Smooth muscle cell (in vitro differentiated cells): Measurements from ENCODE around the gene IRF1. TPM values are rescaled to one million over a fixed set of nuclear protein-coding genes. Genes with fewer than 3 reads are reported as not detected.

Experiments used
- DNase-seq: peaks from one replicate; lab custom pipeline; 2025; ENCODE audit not compliant: unreplicated experiment; lab: John Stamatoyannopoulos, UW
- H2AFZ ChIP-seq: fragments of 200-600 bp; sonication (generic); 2 replicates; pipeline ENCODE4 v1.6.0; 2016; ENCODE audit warnings: antibody characterized with exemption, low read depth, mild to moderate bottlenecking
- H3F3A ChIP-seq: fragments of 200-600 bp; sonication (generic); 2 replicates; pipeline ENCODE4 v1.6.0; 2017; ENCODE audit warnings: antibody characterized with exemption, low read depth
- H3K27ac ChIP-seq: fragments of 200-600 bp; sonication (generic); 2 replicates; pipeline ENCODE4 v1.5.1; 2016; ENCODE audit warnings: low read depth, mild to moderate bottlenecking
- H3K27me3 ChIP-seq: fragments of 200-600 bp; sonication (generic); 2 replicates; pipeline ENCODE4 v1.6.1; 2016; ENCODE audit warnings: low read depth, mild to moderate bottlenecking
- H3K36me3 ChIP-seq: fragments of 200-600 bp; sonication (generic); 2 replicates; pipeline ENCODE4 v1.5.1; 2016; ENCODE audit warnings: low read depth
- H3K4me1 ChIP-seq: fragments of 200-600 bp; sonication (generic); 2 replicates; pipeline ENCODE4 v1.5.1; 2016; ENCODE audit warnings: low read depth
- H3K4me2 ChIP-seq: fragments of 200-600 bp; sonication (generic); 2 replicates; pipeline ENCODE4 v1.6.0; 2016; ENCODE audit warnings: mild to moderate bottlenecking
- H3K4me3 ChIP-seq: fragments of 200-600 bp; sonication (generic); 2 replicates; pipeline ENCODE4 v1.5.1; 2016; ENCODE audit warnings: mild to moderate bottlenecking
- H3K79me2 ChIP-seq: fragments of 200-600 bp; sonication (generic); 2 replicates; pipeline ENCODE4 v1.6.0; 2016; ENCODE audit warnings: low read depth, mild to moderate bottlenecking
- H3K9ac ChIP-seq: fragments of 200-600 bp; sonication (generic); 2 replicates; pipeline ENCODE4 v1.6.0; 2016; ENCODE audit warnings: low read depth
- H3K9me3 ChIP-seq: fragments of 200-600 bp; sonication (generic); replicated peaks from 2 replicates; pipeline ENCODE4 v1.5.1; 2016; ENCODE audit warnings: low read depth
- H4K20me1 ChIP-seq: fragments of 200-600 bp; sonication (generic); 2 replicates; pipeline ENCODE4 v1.6.0; 2016; ENCODE audit warnings: low read depth
- CTCF ChIP-seq: fragments of 200-600 bp; sonication (generic); IDR thresholded peaks from 2 replicates; pipeline ENCODE4 v1.5.1; 2017; ENCODE audit warnings: borderline replicate concordance, mild to moderate bottlenecking, antibody characterized with exemption; ENCODE audit not compliant: insufficient read depth, poor library complexity, severe bottlenecking
- WGBS: methylation state at CpG from one replicate; pipeline ENCODE4 v1.1.7; 2016; ENCODE audit warnings: low lambda C conversion rate; 5-methylcytosine and 5-hydroxymethylcytosine counted together
- polyA plus RNA-seq: library from polyadenylated mRNA; unstranded; fragments of >200 nt; fragmentation: Nextera tagmentation; extraction: Ambion mirVana; gene quantifications from 2 replicates; pipeline ENCODE4 v1.2.1, GENCODE V29; 2016
- total RNA-seq: library from RNA; depleted of rRNA; stranded (reverse); fragments of >200 nt; gene quantifications from 2 replicates; pipeline ENCODE4 v1.2.3, GENCODE V29; 2014

The IRF1 gene
- total and polyA plus RNA-seq, 2 experiments from 2014 or later = 15.7 to 19.1 TPM

- DNase-seq = no peak
- H3K36me3 ChIP-seq = no peaks in the 10 kb centered on the region
- peak overlapping the region; percentile 79 for H3K9ac ChIP-seq
- TF ChIP-seq CTCF = no peak
- peak overlapping the region; percentile 50 for H3K27ac ChIP-seq
- peak overlapping the region; percentile 100 for H3K4me2 ChIP-seq
- no peaks in the 10 kb centered on the region for H3K27me3 ChIP-seq
- 66% methylated on average over 22 of the region's 22 CpGs for WGBS
- H3K4me3 ChIP-seq = peak overlapping the region; percentile 97
- peaks cover 7% of the 10 kb centered on the region for H3K79me2 ChIP-seq
- peaks cover 4% of the 10 kb centered on the region for H3F3A ChIP-seq
- H2AFZ ChIP-seq = no peak overlapping the region
- H4K20me1 ChIP-seq = peaks cover 34% of the 10 kb centered on the region
- no peaks in the 10 kb centered on the region for H3K9me3 ChIP-seq
- H3K4me1 ChIP-seq = peaks cover 12% of the 10 kb centered on the region
These were observed 1.1 kb upstream of the IRF1 start for GRCh38 chr5:132491368-132492364.

GRCh38 chr5:132489871-132490483 is 596 bp downstream of the IRF1 start:
- Histone ChIP-seq H2AFZ (peak overlapping the region; percentile 89), H3K4me3 (peak overlapping the region; percentile 97), H3K79me2 (peaks cover 7% of the 10 kb centered on the region), H3K27me3 (no peaks in the 10 kb centered on the region), H3K4me2 (peak overlapping the region; percentile 100), H3K9me3 (no peaks in the 10 kb centered on the region), H4K20me1 (peaks cover 34% of the 10 kb centered on the region), H3F3A (no peaks in the 10 kb centered on the region), H3K4me1 (peaks cover 5% of the 10 kb centered on the region), H3K9ac (peak overlapping the region; percentile 98), H3K27ac (peak overlapping the region; percentile 98), H3K36me3 (no peaks in the 10 kb centered on the region)
- 2% methylated on average over 58 of the region's 65 CpGs for WGBS
- no peak for DNase-seq
- TF ChIP-seq CTCF = peak; percentile 4

GRCh38 chr5:132489051-132489770 is 1.4 kb downstream of the IRF1 start:
- peaks cover 5% of the 10 kb centered on the region for H3K4me1 ChIP-seq
- DNase-seq = no peak
- WGBS = 85% methylated on average over 10 of the region's 10 CpGs

More at GRCh38 chr5:132489051-132489770, 1.4 kb downstream of the IRF1 start:
- TF ChIP-seq CTCF = no peak
- Histone ChIP-seq H3K4me3 (peak overlapping the region; percentile 97), H3K79me2 (peaks cover 7% of the 10 kb centered on the region), H3K4me2 (peak overlapping the region; percentile 100), H3K36me3 (no peaks in the 10 kb centered on the region), H3K27me3 (no peaks in the 10 kb centered on the region), H3K9me3 (no peaks in the 10 kb centered on the region), H3K9ac (no peak overlapping the region), H4K20me1 (peaks cover 34% of the 10 kb centered on the region), H3F3A (no peaks in the 10 kb centered on the region), H2AFZ (no peak overlapping the region), H3K27ac (no peak overlapping the region)
